Measurements from ENCODE around the gene GTPBP3.
"Not testable (repeated sequence)": the region's sequence is repeated elsewhere in the genome, so short reads cannot be mapped to it uniquely, and the experiment has no call there.

Gene GTPBP3

DNA sequence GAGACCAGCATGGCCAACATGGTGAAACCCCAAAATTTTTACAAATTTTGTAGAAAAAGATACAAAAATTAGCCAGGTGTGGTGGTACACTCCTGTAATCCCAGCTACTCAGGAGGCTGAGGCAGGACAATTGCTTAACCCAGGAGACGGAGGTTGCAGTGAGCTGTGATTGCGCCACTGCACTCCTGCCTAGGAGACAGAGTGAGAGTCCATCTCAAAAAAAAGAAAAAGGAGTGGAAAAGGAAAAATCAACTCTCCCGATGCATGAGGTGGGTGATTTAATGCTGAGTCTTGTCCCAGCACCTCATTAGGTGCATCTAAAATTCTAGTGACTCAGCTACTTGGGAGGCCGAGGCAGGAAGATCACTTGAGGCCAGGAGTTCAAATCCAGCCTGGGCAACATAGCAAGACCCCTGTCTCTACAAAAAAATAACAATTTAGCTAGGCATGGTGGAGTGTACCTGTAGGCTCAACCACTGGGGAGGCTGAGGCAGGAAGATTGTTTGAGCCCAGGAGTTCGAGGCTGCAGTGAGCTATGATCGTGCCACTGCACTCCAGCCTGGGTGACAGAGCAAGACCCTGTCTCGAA lies 19.8 kb downstream of the GTPBP3 start:
- no peak overlapping the region for H3K4me3 ChIP-seq (ENCODE audit: low read length)
- no peak for TF ChIP-seq ZNF274 (IDR thresholded peaks at IDR 0.05; ENCODE audit: low read depth, low read length)

- H3K4me3 ChIP-seq (ENCODE audit: low read length) = no peak overlapping the region
- TF ChIP-seq ZNF274 (IDR thresholded peaks at IDR 0.05; ENCODE audit: low read depth, low read length) = no peak
Measured at GRCh38 chr19:17357724-17358123, 20.4 kb downstream of the GTPBP3 start.

DNA sequence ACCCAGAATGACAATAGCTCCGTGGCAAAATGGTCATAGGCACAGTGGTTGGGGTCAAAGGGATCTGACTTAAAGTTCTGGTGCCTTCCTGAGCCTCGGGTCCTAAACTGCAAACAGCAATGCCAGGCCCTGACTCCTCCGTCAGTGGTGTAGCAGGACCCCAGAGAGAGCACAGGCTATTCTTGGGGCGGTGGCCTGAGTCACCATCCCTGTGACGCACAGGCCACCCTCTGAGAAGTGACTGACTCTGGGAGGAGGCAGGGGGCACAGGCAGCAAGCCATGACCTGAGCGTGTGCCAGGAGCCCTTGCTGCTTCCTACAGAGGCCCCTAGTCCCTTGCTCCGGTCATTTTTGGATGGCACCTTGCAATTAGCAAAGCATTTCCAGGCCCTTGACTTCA lies 21.0 kb downstream of the GTPBP3 start:
- no peak for TF ChIP-seq ZNF274 (IDR thresholded peaks at IDR 0.05; ENCODE audit: low read depth, low read length)
- no peak overlapping the region for H3K4me3 ChIP-seq (ENCODE audit: low read length)

DNA sequence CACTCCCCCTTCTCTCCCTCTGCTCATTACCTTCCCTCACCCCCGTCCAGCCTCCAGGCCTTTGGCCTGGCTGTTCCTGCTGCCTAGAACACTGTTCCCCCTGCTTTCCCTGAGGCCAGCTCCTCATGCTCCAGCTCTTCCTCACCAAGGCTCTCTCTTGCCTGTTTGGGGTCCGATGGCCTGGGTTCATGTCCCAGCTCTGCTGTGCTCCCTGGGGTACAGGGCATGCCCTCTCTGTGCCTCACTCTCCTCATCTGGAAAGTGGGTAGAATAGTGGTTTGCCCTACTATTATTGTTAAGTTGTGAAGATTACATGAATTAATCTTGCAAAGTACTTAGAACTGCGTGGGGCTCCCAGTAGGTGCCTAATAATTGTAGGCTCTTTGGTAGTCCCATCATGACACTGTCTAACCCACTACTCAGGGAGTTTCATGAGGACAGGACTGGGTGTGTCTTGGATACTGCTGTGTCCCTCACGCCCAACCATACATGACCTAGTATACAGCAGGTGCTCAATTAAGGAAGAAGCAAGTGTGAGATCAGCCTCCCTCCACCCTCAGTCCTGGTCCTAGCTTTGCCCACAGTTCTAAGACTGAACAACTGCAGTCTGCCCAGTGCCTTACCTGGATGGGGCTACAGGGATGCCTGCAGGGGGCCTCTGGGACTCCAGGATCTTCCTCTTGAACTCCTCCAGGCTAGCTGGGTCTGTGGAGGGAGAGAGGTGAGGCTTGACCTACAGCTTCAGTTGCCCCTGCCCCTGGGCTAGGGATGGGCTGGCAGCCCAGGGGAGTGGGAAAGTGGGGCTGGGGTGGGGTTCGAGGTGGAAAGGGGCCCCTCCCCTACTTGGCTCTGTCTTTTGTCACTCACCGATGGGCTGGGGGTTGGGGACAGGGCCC lies 22.8 kb downstream of the GTPBP3 start:
- no peak for TF ChIP-seq ZNF274 (IDR thresholded peaks at IDR 0.05; ENCODE audit: low read depth, low read length)
- no peak overlapping the region for H3K4me3 ChIP-seq (ENCODE audit: low read length)

GRCh38 chr19:17363852-17364605 lies 26.7 kb downstream of the GTPBP3 start:
- not testable (repeated sequence) for H3K4me3 ChIP-seq (ENCODE audit: low read length)

DNA sequence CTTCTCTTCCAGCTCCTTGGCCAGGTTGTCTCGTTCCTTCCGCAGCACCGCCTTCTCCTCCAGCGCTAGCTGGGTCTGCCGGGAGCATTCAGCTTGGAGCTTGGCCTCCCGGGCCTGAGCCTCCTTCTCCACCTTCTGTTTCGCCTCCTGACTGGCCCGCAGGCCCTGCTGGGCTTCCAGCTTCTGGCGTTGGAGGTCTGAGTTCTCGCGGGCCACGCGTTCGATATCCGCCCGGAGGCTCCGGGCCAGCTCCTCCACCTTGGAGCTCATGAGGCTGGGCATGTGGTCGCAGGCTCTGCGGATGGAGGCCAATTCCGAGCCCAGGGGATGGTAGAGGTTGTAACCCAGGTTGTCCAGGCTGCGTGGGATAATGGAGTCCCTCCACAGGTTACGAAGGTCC lies 28.0 kb downstream of the GTPBP3 start:
- no peak overlapping the region for H3K4me3 ChIP-seq (ENCODE audit: low read length)
- TF ChIP-seq ZNF274 (IDR thresholded peaks at IDR 0.05; ENCODE audit: low read depth, low read length) = no peak

DNA sequence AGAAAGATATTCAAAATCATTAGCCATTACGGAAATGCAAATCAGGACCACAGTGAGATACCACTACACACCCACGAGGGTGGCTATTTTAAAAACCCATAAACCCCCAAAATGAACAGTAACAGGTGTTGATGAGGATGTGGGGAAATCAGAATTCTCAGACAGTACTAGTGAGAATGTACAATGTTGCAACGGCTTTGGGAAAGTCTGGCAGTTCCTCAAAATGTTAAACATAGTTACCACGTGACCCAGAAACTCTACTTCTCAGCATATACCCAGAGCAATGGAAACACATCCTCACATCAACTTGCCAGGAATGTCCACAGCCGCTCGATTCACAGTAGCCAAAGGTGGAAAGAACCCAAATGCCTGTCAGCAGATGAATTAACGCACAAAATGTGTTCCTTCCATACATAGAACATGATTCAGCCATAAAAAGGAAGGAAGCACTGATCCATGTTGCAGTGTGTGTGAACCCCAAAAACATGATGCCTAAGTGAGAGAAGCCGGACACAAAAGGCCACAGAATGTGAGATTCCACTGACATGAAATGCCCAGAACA lies 32.8 kb downstream of the GTPBP3 start:
- H3K4me3 ChIP-seq (ENCODE audit: low read length) = peak overlapping the region; percentile 35; the same call in 1 of the 2 replicates
- no peak for TF ChIP-seq ZNF274 (IDR thresholded peaks at IDR 0.05; ENCODE audit: low read depth, low read length)

GRCh38 chr19:17376935-17377600 lies 39.7 kb downstream of the GTPBP3 start, which contains the start of gene PLVAP:
Gene PLVAP, minus strand, starts transcription at chr19:17377342. Its CDS starts 54 bp downstream, at chr19:17377288.
- H3K4me3 ChIP-seq (ENCODE audit: low read length) = no peak within 1 kb of the TSS
- no peak for TF ChIP-seq ZNF274 (IDR thresholded peaks at IDR 0.05; ENCODE audit: low read depth, low read length)

DNA sequence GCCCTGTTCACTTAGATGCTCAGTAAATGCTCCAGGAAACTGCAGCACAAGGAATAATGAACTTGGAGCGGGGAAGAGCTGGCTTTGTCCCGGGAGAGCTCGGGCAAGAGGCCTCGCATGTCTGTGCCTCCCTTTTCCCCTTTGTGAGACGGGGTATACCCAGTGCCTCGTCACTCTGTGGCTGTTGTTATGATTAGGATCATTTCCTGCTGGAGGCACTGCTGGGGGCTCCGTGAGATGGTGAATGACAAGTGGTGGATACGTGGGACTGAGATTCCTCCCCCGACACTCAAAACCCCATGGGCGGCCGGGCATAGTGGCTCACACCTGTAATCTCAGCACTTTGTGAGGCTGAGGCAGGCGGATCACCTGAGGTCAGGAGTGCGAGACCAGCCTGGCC lies 40.9 kb downstream of the GTPBP3 start:
- no peak for TF ChIP-seq ZNF274 (IDR thresholded peaks at IDR 0.05; ENCODE audit: low read depth, low read length)
- no peak overlapping the region for H3K4me3 ChIP-seq (ENCODE audit: low read length)

DNA sequence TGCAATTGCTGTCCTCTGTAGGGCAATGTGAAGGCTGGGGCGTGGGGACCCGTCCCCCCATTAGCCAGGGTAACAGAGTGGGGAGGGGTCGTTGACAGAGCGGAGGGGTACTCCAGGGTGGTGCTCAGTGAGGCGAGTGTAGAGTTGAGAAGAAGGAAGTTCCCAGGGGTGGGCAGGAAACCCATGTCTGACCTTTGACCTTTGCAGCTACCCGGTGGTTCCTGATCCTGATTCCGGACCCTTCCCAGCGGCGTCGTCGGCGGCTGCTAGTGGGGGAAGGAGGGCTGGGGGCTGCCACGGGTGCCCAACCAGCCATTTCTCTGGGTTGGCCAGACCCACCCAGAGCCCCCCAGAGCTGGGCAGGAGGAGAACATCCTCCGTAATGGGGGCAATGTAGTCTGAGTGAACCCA lies 41.9 kb downstream of the GTPBP3 start:
- no peak overlapping the region for H3K4me3 ChIP-seq (ENCODE audit: low read length)
- no peak for TF ChIP-seq ZNF274 (IDR thresholded peaks at IDR 0.05; ENCODE audit: low read depth, low read length)

DNA sequence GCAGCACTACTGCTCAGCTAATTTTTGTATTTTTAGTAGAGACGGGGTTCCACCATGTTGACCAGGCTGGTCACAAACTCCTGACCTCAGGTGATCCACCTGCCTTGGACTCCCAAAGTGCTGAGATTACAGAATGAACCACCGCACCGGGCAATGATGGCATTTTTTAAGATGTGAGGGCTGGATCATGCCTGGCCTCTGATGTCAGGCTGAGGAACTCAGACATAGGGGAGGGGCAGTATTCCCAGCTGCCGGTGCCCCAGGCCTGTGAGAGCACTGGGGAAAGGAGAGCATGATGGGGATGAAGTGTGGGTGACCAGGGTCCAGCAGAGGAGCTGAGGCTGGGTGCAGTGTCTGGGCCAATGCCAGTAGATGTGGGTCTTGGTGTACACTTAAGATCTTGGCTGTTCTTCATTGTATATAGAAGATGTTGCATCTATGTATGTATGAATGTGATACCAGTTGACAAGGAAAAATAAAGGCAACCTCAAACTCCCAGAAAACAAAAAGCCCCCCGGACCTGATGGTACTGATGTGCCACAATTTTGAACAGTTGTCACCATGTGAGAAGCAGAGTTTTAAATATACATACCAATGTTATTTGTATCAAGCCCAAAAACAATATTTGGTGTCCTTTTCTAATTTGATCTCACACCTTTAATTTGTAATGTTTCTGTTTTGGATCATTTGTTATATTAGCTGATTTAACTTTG lies 43.2 kb downstream of the GTPBP3 start:
- no peak overlapping the region for H3K4me3 ChIP-seq (ENCODE audit: low read length)
- no peak for TF ChIP-seq ZNF274 (IDR thresholded peaks at IDR 0.05; ENCODE audit: low read depth, low read length)

DNA sequence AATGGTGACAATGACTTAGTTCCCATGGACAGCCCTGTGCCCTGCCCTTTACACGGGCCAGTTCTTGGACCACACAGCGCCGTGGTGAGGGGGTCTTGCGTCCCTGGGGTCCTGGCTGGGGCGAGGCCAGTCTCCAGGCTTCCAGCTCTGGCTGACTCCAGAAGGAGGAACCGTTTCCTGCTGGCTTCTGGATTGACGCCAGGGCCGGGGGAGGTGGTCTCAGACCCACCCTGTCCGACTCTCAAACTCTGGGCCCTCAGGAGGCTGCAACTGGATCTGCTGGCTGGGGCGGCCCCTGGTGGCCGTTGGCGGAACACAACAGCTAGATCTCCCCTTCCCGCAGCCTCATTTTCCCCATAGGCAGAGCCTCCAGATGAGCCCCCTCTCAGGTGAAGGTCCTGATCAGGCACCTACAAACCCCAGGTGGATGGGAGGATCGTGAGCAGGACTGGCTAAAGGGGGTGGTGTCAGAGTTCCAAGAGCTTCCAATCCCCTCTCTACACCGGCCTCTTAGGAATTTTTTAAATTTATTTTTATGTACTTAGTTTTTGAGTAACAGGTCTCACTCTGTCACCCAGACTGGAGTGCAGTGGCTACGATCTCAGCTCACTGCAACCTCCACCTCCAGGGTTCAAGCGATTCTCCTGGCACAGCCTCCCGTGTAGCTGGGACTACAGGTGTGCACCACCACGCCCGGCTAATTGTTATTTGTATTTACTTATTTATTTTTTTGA lies 48.7 kb downstream of the GTPBP3 start:
- H3K4me3 ChIP-seq (ENCODE audit: low read length) = no peak overlapping the region
- TF ChIP-seq ZNF274 (IDR thresholded peaks at IDR 0.05; ENCODE audit: low read depth, low read length) = no peak

GRCh38 chr19:17389288-17389687 lies 51.9 kb downstream of the GTPBP3 start:
- TF ChIP-seq ZNF274 (IDR thresholded peaks at IDR 0.05; ENCODE audit: low read depth, low read length) = no peak
- H3K4me3 ChIP-seq (ENCODE audit: low read length) = no peak overlapping the region

Data from GM08714 (cell line).